Body of pancreas (tissue), 4 donors: ENCODE measurements around the gene XRCC3. TPM values are rescaled to one million over a fixed set of nuclear protein-coding genes. Genes with fewer than 3 reads are reported as not detected.
"Not testable (repeated sequence)": the region's sequence is repeated elsewhere in the genome, so short reads cannot be mapped to it uniquely, and the experiment has no call there.

Experiments
- ATAC-seq: fragments of 150-250 bp; one replicate; pipeline ENCODE4 v1.9.1; 2016
- DNase-seq, 4 donors: peaks; one replicate each; pipeline ENCODE4 v3.0.0-alpha.2; 2019
- H3K27ac ChIP-seq, 4 donors: fragments of 200-600 bp; sonication (generic); 1 replicate in 3 of 4; 2 replicates in 1 of 4; pipeline versions ENCODE4 v1.5.1 to v1.6.1; 2016 to 2019; ENCODE audit warnings: mild to moderate bottlenecking in 1 of 4, mixed read lengths in 1 of 4, moderate library complexity in 1 of 4
- H3K27me3 ChIP-seq, 2 donors: fragments of 200-600 bp; sonication (generic); one replicate each; pipeline ENCODE4 v1.6.0; 2016; ENCODE audit warnings: mild to moderate bottlenecking in 1 of 2
- H3K36me3 ChIP-seq, 2 donors: fragments of 200-600 bp; sonication (generic); replicated peaks in 1 of 2; 2 replicates each; pipeline ENCODE4 v1.5.1; 2016; ENCODE audit warnings: low read depth in 2 of 2; ENCODE audit not compliant: insufficient read depth in 1 of 2
- H3K4me1 ChIP-seq: fragments of 200-600 bp; sonication (generic); one replicate; pipeline ENCODE4 v1.6.0; 2016
- H3K4me3 ChIP-seq, 2 donors: fragments of 200-600 bp; sonication (generic); 1 replicate in 1 of 2; 2 replicates in 1 of 2; pipeline ENCODE4 v1.5.1; 2016 to 2019
- H3K9me3 ChIP-seq, 3 donors: fragments of 200-600 bp; sonication (generic); 1 replicate in 2 of 3; 2 replicates in 1 of 3; pipeline ENCODE4 v1.5.1; 2016
- CTCF ChIP-seq, 7 experiments: fragments of 450-650 bp in 4 of 7; fragments of 200-600 bp in 3 of 7; sonication (generic) in 3 of 7; IDR thresholded peaks; one replicate each; pipeline ENCODE4 v1.5.1; 2016 to 2019; ENCODE audit warnings: antibody characterized with exemption in 7 of 7
- POLR2A ChIP-seq, 3 donors: fragments of 450-650 bp; IDR thresholded peaks; one replicate each; pipeline ENCODE4 v1.6.1; 2016; ENCODE audit warnings: antibody characterized with exemption in 3 of 3, mild to moderate bottlenecking in 2 of 3
- WGBS, 2 donors: methylation state at CpG; one replicate each; pipeline ENCODE4 v1.1.5; 2017; 5-methylcytosine and 5-hydroxymethylcytosine counted together
- intact Hi-C: fragments of 100-400 bp; cut with DNase I; formaldehyde crosslinking; loops from one replicate; pipeline ENCODE4 v1.15.1; 2023
- total RNA-seq, 2 donors: library from RNA; depleted of rRNA; stranded (reverse); fragments of >200 nt; gene quantifications; one replicate each; pipeline ENCODE4 v1.1.0, GENCODE V29; 2016

Gene XRCC3
- total RNA-seq, 2 donors from 2014 or later: 3.9 to 5.6 TPM

- peaks cover 9% of the 10 kb centered on the region in 2 donors for H3K36me3 ChIP-seq
- DNase-seq: no peak
- no peak overlapping the region for H3K4me3 ChIP-seq
- H3K27me3 ChIP-seq: no peaks in the 10 kb centered on the region
- TF ChIP-seq CTCF (IDR thresholded peaks at IDR 0.05): no peak
- no peak for TF ChIP-seq POLR2A (IDR thresholded peaks at IDR 0.05)
- H3K27ac ChIP-seq: no peak overlapping the region
- intact Hi-C loops: no loop called here
- ATAC-seq: no peak
- no peaks in the 10 kb centered on the region for H3K9me3 ChIP-seq
- WGBS, 2 donors: 68 to 81% methylated on average over 12 of the region's 14 CpGs
- H3K4me1 ChIP-seq: peaks cover 21% of the 10 kb centered on the region
Measured at GRCh38 chr14:103695296-103696069, 19.8 kb downstream of the XRCC3 start.

- DNase-seq: no peak
Measured at GRCh38 chr14:103694572-103695026, 20.7 kb downstream of the XRCC3 start.

GRCh38 chr14:103693515-103693914 is 21.7 kb downstream of the XRCC3 start:
- no peak for ATAC-seq
- WGBS, 2 donors: 87 to 93% methylated on average over 21 to 22 of the region's 22 CpGs
- intact Hi-C loops: no loop called here
- Histone ChIP-seq H3K36me3 (peaks cover 9% of the 10 kb centered on the region in 2 donors), H3K4me3 (no peak overlapping the region), H3K9me3 (no peaks in the 10 kb centered on the region), H3K27ac (no peak overlapping the region), H3K27me3 (no peaks in the 10 kb centered on the region), H3K4me1 (peaks cover 13% of the 10 kb centered on the region)
- no peak for DNase-seq
- no peak for TF ChIP-seq CTCF (IDR thresholded peaks at IDR 0.05)
- TF ChIP-seq POLR2A (IDR thresholded peaks at IDR 0.05): no peak

More at GRCh38 chr14:103694572-103695026, 20.7 kb downstream of the XRCC3 start:
- Histone ChIP-seq H3K9me3 (no peaks in the 10 kb centered on the region), H3K4me1 (peaks cover 21% of the 10 kb centered on the region), H3K27ac (no peak overlapping the region), H3K4me3 (no peak overlapping the region), H3K36me3 (peaks cover 9% of the 10 kb centered on the region in 2 donors), H3K27me3 (no peaks in the 10 kb centered on the region)
- intact Hi-C loops: no loop called here
- ATAC-seq: no peak
- TF ChIP-seq CTCF (IDR thresholded peaks at IDR 0.05): no peak
- no peak for TF ChIP-seq POLR2A (IDR thresholded peaks at IDR 0.05)
- 85 to 96% methylated on average over 18 to 20 of the region's 20 CpGs for WGBS, 2 donors

- Histone ChIP-seq H3K9me3 (no peaks in the 10 kb centered on the region), H3K4me1 (peaks cover 7% of the 10 kb centered on the region), H3K27me3 (no peaks in the 10 kb centered on the region), H3K36me3 (peaks cover 9% of the 10 kb centered on the region in 2 donors), H3K27ac (no peak overlapping the region), H3K4me3 (no peak overlapping the region)
- intact Hi-C loops: no loop called here
- TF ChIP-seq CTCF (IDR thresholded peaks at IDR 0.05) (no peak), POLR2A (IDR thresholded peaks at IDR 0.05) (no peak)
- DNase-seq: no peak
- ATAC-seq: no peak
- 87 to 100% methylated on average over 3 to 12 of the region's 12 CpGs for WGBS, 2 donors
Measured at GRCh38 chr14:103692871-103693270, 22.4 kb downstream of the XRCC3 start.

- TF ChIP-seq POLR2A (IDR thresholded peaks at IDR 0.05): no peak
- TF ChIP-seq CTCF (IDR thresholded peaks at IDR 0.05): no peak
- peaks cover 9% of the 10 kb centered on the region in 2 donors for H3K36me3 ChIP-seq
- DNase-seq: no peak
- H3K27me3 ChIP-seq: no peaks in the 10 kb centered on the region
- no peaks in the 10 kb centered on the region for H3K9me3 ChIP-seq
- no peak for ATAC-seq
- H3K4me1 ChIP-seq: peaks cover 1% of the 10 kb centered on the region
- no peak overlapping the region for H3K27ac ChIP-seq
- WGBS, 2 donors: 84 to 94% methylated on average over 12 to 17 of the region's 17 CpGs
- no peak overlapping the region for H3K4me3 ChIP-seq
- intact Hi-C loops: no loop called here
Measured at GRCh38 chr14:103692159-103692558, 23.1 kb downstream of the XRCC3 start.

- H3K36me3 ChIP-seq: peaks cover 9 to 12% of the 10 kb centered on the region in 2 donors
- H3K4me3 ChIP-seq, DNase-seq, H3K27ac ChIP-seq, H3K9me3 ChIP-seq, ATAC-seq, H3K27me3 ChIP-seq, intact Hi-C loops, H3K4me1 ChIP-seq: not testable (repeated sequence)
- WGBS, 2 donors: 88 to 96% methylated on average over 3 to 5 of the region's 5 CpGs
Measured at GRCh38 chr14:103691655-103692054, 23.6 kb downstream of the XRCC3 start.
